MM.1S (cell line): ENCODE measurements around the gene ARHGAP8.

Experiments used
- EZH2 ChIP-seq: fragments of 300-600 bp; sonication (generic); optimal IDR thresholded peaks from 2 replicates; pipeline ENCODE3; 2017; ENCODE audit warnings: low read depth, mild to moderate bottlenecking, antibody characterized with exemption, low read length, mixed read lengths
- TF ChIP-seq, protein P1 (sequence below): fragments of 300-600 bp; sonication (generic); IDR thresholded peaks from 2 replicates; pipeline ENCODE4 v1.5.1; 2016; ENCODE audit warnings: antibody characterized with exemption, low read length, mixed read lengths

GRCh38 chr22:44819966-44820631 is 67.7 kb downstream of the ARHGAP8 start:
- TF ChIP-seq, protein P1, sequence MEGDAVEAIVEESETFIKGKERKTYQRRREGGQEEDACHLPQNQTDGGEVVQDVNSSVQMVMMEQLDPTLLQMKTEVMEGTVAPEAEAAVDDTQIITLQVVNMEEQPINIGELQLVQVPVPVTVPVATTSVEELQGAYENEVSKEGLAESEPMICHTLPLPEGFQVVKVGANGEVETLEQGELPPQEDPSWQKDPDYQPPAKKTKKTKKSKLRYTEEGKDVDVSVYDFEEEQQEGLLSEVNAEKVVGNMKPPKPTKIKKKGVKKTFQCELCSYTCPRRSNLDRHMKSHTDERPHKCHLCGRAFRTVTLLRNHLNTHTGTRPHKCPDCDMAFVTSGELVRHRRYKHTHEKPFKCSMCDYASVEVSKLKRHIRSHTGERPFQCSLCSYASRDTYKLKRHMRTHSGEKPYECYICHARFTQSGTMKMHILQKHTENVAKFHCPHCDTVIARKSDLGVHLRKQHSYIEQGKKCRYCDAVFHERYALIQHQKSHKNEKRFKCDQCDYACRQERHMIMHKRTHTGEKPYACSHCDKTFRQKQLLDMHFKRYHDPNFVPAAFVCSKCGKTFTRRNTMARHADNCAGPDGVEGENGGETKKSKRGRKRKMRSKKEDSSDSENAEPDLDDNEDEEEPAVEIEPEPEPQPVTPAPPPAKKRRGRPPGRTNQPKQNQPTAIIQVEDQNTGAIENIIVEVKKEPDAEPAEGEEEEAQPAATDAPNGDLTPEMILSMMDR = no peak
- no peak for TF ChIP-seq EZH2
